IMR-90 (cell line): Measurements from ENCODE around the gene GM2A. TPM values are rescaled to one million over a fixed set of nuclear protein-coding genes. Genes with fewer than 3 reads are reported as not detected.

Experiments used
- ATAC-seq: fragments of 200-7000 bp; cut with Tn5 transposase; 2 replicates; pipeline ENCODE4 v1.9.1; 2020; ENCODE audit warnings: low read depth, mild to moderate bottlenecking, moderate library complexity
- BruUV-seq: library from RNA; stranded (reverse); fragments of 400-500 nt; replicated peaks from 2 replicates; lab custom pipeline; 2021; lab: Mats Ljungman, UMichigan
- CTCF ChIA-PET: fragments of 300-600 bp; formaldehyde crosslinking; extraction: SDS; loops from one replicate; lab custom pipeline; 2021; ENCODE audit warnings: antibody characterized with exemption; lab: Yijun Ruan, JAX
- POLR2A ChIA-PET: fragments of 300-600 bp; sonication (Branson Sonifier 250); formaldehyde crosslinking; loops from one replicate; lab custom pipeline; 2022; ENCODE audit warnings: antibody characterized with exemption; ENCODE audit not compliant: unreplicated experiment; lab: Charles Lee
- DNase-seq: peaks from one replicate; pipeline ENCODE4 v3.0.0; 2013
- H2AFZ ChIP-seq: replicated peaks from 2 replicates; pipeline ENCODE3; 2013; ENCODE audit warnings: low read length, mild to moderate bottlenecking; ENCODE audit not compliant: poor library complexity
- H2AK5ac ChIP-seq: 2 replicates; pipeline ENCODE4 v1.6.1; 2013; ENCODE audit warnings: low read depth, low read length, inconsistent platforms
- H2AK9ac ChIP-seq: replicated peaks from 2 replicates; pipeline ENCODE3; 2013; ENCODE audit warnings: mild to moderate bottlenecking, low read depth, low read length, moderate library complexity; ENCODE audit not compliant: poor library complexity
- H2BK120ac ChIP-seq: 2 replicates; pipeline ENCODE4 v1.6.1; 2013; ENCODE audit warnings: low read depth, low read length, inconsistent platforms
- H2BK15ac ChIP-seq: 3 replicates; pipeline ENCODE4 v1.6.1; 2013; ENCODE audit warnings: low read depth, low read length, inconsistent platforms
- H2BK20ac ChIP-seq: 2 replicates; pipeline ENCODE4 v1.6.1; 2013; ENCODE audit warnings: low read depth, mild to moderate bottlenecking, inconsistent platforms, low read length, moderate library complexity
- H2BK5ac ChIP-seq: 2 replicates; pipeline ENCODE4 v1.6.1; 2013; ENCODE audit warnings: mild to moderate bottlenecking, low read depth, low read length, inconsistent platforms; ENCODE audit not compliant: poor library complexity, severe bottlenecking
- H3K14ac ChIP-seq: replicated peaks from 2 replicates; pipeline ENCODE4 v1.6.1; 2013; ENCODE audit warnings: low read depth, low read length, inconsistent platforms
- H3K18ac ChIP-seq: 2 replicates; pipeline ENCODE4 v1.6.1; 2013; ENCODE audit warnings: low read depth, low read length, control low read depth
- H3K23ac ChIP-seq: 2 replicates; pipeline ENCODE4 v1.6.1; 2013; ENCODE audit warnings: low read depth, low read length, inconsistent platforms
- H3K27ac ChIP-seq: 2 replicates; pipeline ENCODE4 v1.5.1; 2013; ENCODE audit warnings: mild to moderate bottlenecking, control low read depth, low read length; ENCODE audit not compliant: insufficient read depth
- H3K27me3 ChIP-seq: 2 replicates; pipeline ENCODE4 v1.6.1; 2013; ENCODE audit warnings: low read length; ENCODE audit not compliant: control insufficient read depth, insufficient read depth
- H3K36me3 ChIP-seq: 2 replicates; pipeline ENCODE4 v1.6.1; 2013; ENCODE audit warnings: low read length, mixed read lengths; ENCODE audit not compliant: control insufficient read depth, insufficient read depth
- H3K4ac ChIP-seq: 2 replicates; pipeline ENCODE4 v1.6.1; 2013; ENCODE audit warnings: low read depth, low read length, inconsistent platforms
- H3K4me1 ChIP-seq: 2 replicates; pipeline ENCODE4 v1.6.1; 2013; ENCODE audit warnings: low read length, mixed read lengths; ENCODE audit not compliant: control insufficient read depth, insufficient read depth
- H3K4me2 ChIP-seq: 2 replicates; pipeline ENCODE4 v1.6.1; 2013; ENCODE audit warnings: low read depth, mild to moderate bottlenecking, control low read depth, low read length, moderate library complexity
- H3K4me3 ChIP-seq: 2 replicates; pipeline ENCODE4 v1.5.1; 2013; ENCODE audit warnings: low read depth, mild to moderate bottlenecking, control low read depth, low read length, moderate library complexity; ENCODE audit not compliant: insufficient read depth
- H3K56ac ChIP-seq: 2 replicates; pipeline ENCODE4 v1.6.1; 2013; ENCODE audit warnings: low read length, inconsistent platforms; ENCODE audit not compliant: insufficient read depth; ENCODE audit errors: extremely low read depth
- H3K79me1 ChIP-seq, 2 experiments: 2 replicates each; pipeline ENCODE4 v1.6.1; 2013; ENCODE audit warnings: low read length in 2 of 2, inconsistent platforms in 1 of 2, low read depth in 1 of 2
- H3K9ac ChIP-seq: 2 replicates; pipeline ENCODE4 v1.6.1; 2013; ENCODE audit warnings: low read depth, low read length, control low read depth
- H3K9me1 ChIP-seq: 2 replicates; pipeline ENCODE4 v1.6.1; 2013; ENCODE audit warnings: low read length, inconsistent platforms; ENCODE audit not compliant: insufficient read depth
- H3K9me3 ChIP-seq: 2 replicates; pipeline ENCODE4 v1.6.1; 2013; ENCODE audit warnings: low read length; ENCODE audit not compliant: control insufficient read depth, insufficient read depth
- H4K20me1 ChIP-seq: 2 replicates; pipeline ENCODE4 v1.6.1; 2013; ENCODE audit warnings: low read length, inconsistent platforms; ENCODE audit not compliant: insufficient read depth
- H4K5ac ChIP-seq: 2 replicates; pipeline ENCODE4 v1.6.1; 2013; ENCODE audit warnings: mild to moderate bottlenecking, low read depth, low read length, control low read depth
- H4K8ac ChIP-seq, 2 experiments: 2 replicates each; pipeline ENCODE4 v1.6.1; 2013; ENCODE audit warnings: low read depth in 2 of 2, low read length in 2 of 2, control low read depth in 1 of 2, inconsistent platforms in 1 of 2
- H4K91ac ChIP-seq: 2 replicates; pipeline ENCODE4 v1.6.1; 2013; ENCODE audit warnings: low read depth, low read length, inconsistent platforms; ENCODE audit not compliant: insufficient read depth
- BHLHE40 ChIP-seq: fragments of 150-350 bp; IDR thresholded peaks from 2 replicates; pipeline ENCODE4 v1.6.1; 2016; ENCODE audit warnings: mild to moderate bottlenecking, low read depth, low read length
- MAFK ChIP-seq: IDR thresholded peaks from 2 replicates; pipeline ENCODE4 v1.6.1; 2012; ENCODE audit warnings: low read depth, low read length, improper control_type of control experiment
- SMC3 ChIP-seq: fragments of 150-350 bp; IDR thresholded peaks from 2 replicates; pipeline ENCODE4 v1.6.1; 2016; ENCODE audit warnings: low read depth, mild to moderate bottlenecking, antibody characterized with exemption, low read length, moderate library complexity
- WGBS, 2 experiments: methylation state at CpG; one replicate each; pipeline versions ENCODE4 v1.1.5 to v1.1.7; 2013; ENCODE audit warnings: missing lambda C conversion rate in 2 of 2; ENCODE audit not compliant: insufficient read length in 1 of 2; ENCODE audit errors: extremely low coverage in 2 of 2; 5-methylcytosine and 5-hydroxymethylcytosine counted together
- dilution Hi-C: fragments of 300-500 bp; cut with HindIII; formaldehyde crosslinking; loops from one replicate; pipeline ENCODE4 v1.14.3; 2018; ENCODE audit warnings: low sequenced_read_pairs; ENCODE audit not compliant: unreplicated experiment
- in situ Hi-C: fragments of 300-500 bp; cut with MboI; formaldehyde crosslinking; loops from 3 replicates; pipeline ENCODE4 v1.14.3; 2019; ENCODE audit warnings: low sequenced_read_pairs, inconsistent platforms, mixed read lengths
- intact Hi-C: fragments of 100-400 bp; cut with micrococcal nuclease; formaldehyde crosslinking; loops from 2 replicates; pipeline ENCODE4 v1.10.0; 2022
- polyA plus RNA-seq, 3 experiments: library from polyadenylated mRNA; depleted of rRNA; stranded (reverse); fragments of >200 nt; gene quantifications; 2 replicates each; pipeline ENCODE4 v1.2.3, GENCODE V29; 2012; ENCODE audit warnings: low replicate concordance in 1 of 3
- total RNA-seq: library from RNA; depleted of rRNA; stranded (reverse); fragments of >200 nt; gene quantifications from 2 replicates; pipeline ENCODE4 v1.2.3, GENCODE V29; 2012

GM2A gene
- total and polyA plus RNA-seq, 2 of the 4 experiments (the other 2 are of a cell fraction): 13.8 to 18.5 TPM

GRCh38 chr5:151255621-151256286 lies 2.8 kb downstream of the GM2A start:
- H3K18ac ChIP-seq: no peak overlapping the region
- H2BK120ac ChIP-seq: no peak overlapping the region
- no peaks in the 10 kb centered on the region for H4K20me1 ChIP-seq
- no peak overlapping the region for H3K23ac ChIP-seq
- H3K9me3 ChIP-seq: no peaks in the 10 kb centered on the region
- dilution Hi-C loops (no loop called here), intact Hi-C loops (no loop called here), in situ Hi-C loops (no loop called here)
- H4K5ac ChIP-seq: no peak overlapping the region
- H3K36me3 ChIP-seq: no peaks in the 10 kb centered on the region
- H3K9ac ChIP-seq: no peak overlapping the region
- no CpG with 5 or more reads among the region's 3 CpGs for whole genome bisulfite sequencing, 2 experiments
- TF ChIP-seq BHLHE40 (no peak), SMC3 (no peak), MAFK (no peak)
- H3K56ac ChIP-seq: no peak overlapping the region
- ChIA-PET POLR2A (no interaction called here), CTCF (interaction anchor here (2.0 kb wide), 1 partner anchor 17 kb away, joined by 8 read pairs; no protein-coding TSS in a partner anchor)
- H2AK5ac ChIP-seq: no peak overlapping the region
- H2BK20ac ChIP-seq: no peak overlapping the region
- no peak overlapping the region for H2BK5ac ChIP-seq
- H4K8ac ChIP-seq: no peak overlapping the region
- peaks cover 0 to 5% of the 10 kb centered on the region in 2 experiments; a peak in 2 of 4 replicates for H3K79me1 ChIP-seq
- H3K4me1 ChIP-seq: no peaks in the 10 kb centered on the region; the same call in 1 of the 2 replicates
- no peak overlapping the region for H4K91ac ChIP-seq
- no peaks in the 10 kb centered on the region for H3K27me3 ChIP-seq
- H3K27ac ChIP-seq: no peak overlapping the region
- ATAC-seq (no peak), DNase-seq (no peak)
- H2BK15ac ChIP-seq: no peak overlapping the region
- no peak overlapping the region for H2AFZ ChIP-seq
- H3K4me3 ChIP-seq: no peak overlapping the region
- no TSS peak for BruUV-seq
- H3K9me1 ChIP-seq: peaks cover 5% of the 10 kb centered on the region; the same call in 1 of the 2 replicates
- no peak overlapping the region for H3K4ac ChIP-seq
- H3K4me2 ChIP-seq: no peak overlapping the region
- no peak overlapping the region for H3K14ac ChIP-seq
- no peak overlapping the region for H2AK9ac ChIP-seq
